NCI-H2171 (cell line): ENCODE measurements around the gene BBX.
"Not testable (repeated sequence)": the region's sequence is repeated elsewhere in the genome, so short reads cannot be mapped to it uniquely, and the experiment has no call there.

Source experiments
- DNase-seq: peaks from one replicate; lab custom pipeline; 2025; lab: John Stamatoyannopoulos, UW

Gene BBX

DNA sequence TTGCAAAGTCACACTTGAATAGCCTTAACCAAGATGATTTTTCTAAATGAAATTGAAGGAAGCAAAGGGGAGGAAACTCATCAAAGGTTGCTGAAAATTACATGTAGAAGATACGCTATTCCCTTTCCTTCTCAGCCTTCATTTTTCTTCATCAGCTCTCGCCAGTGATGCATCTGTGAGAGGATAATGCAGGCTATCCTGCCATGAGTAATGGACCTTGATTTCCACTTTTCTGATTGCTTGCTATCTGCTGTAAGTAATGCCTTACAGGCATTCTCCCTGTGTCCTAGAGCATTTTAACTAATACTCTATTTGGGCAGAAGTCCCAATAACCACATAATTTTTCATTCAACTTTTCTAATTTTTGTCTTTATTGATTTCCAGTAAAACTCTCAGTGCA, 162.6 kb downstream of the BBX start:
- no peak for DNase-seq

GRCh38 chr3:107687056-107687581, 164.4 kb downstream of the BBX start:
- no peak for DNase-seq

DNA sequence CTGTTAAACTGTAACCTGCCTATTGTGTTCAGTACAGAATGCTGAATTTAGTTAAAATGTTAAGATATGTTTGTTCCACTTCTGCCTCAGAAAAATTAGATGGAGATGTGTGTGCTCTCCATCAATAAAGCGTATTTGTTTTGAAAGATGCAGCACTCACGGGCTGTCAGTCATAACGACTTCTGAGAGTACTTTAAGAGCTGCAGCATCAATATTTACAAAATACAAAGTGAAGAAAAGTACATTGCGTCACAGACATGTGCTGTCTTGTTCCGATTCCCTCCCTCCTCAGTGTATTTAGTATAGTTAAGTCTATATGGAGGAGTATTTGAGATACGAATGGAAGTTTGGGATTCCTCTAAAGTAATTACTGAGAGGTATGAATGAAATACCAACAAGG, 166.6 kb downstream of the BBX start:
- no peak for DNase-seq

GRCh38 chr3:107690522-107691138, 167.9 kb downstream of the BBX start:
- peak; percentile 65 for DNase-seq

GRCh38 chr3:107691984-107692383, 169.2 kb downstream of the BBX start:
- not testable (repeated sequence) for DNase-seq

DNA sequence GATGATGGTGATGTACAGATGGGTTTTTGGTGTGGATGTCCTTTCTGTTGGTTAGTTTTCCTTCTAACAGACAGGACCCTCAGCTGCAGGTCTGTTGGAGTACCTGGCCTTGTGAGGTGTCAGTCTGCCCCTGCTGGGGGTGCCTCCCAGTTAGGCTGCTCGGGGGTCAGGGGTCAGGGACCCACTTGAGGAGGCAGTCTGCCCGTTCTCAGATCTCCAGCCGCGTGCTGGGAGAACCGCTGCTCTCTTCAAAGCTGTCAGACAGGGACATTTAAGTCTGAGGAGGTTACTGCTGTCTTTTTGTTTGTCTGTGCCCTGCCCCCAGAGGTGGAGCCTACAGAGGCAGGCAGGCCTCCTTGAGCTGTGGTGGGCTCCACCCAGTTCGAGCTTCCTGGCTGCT, 174.6 kb downstream of the BBX start:
- not testable (repeated sequence) for DNase-seq

DNA sequence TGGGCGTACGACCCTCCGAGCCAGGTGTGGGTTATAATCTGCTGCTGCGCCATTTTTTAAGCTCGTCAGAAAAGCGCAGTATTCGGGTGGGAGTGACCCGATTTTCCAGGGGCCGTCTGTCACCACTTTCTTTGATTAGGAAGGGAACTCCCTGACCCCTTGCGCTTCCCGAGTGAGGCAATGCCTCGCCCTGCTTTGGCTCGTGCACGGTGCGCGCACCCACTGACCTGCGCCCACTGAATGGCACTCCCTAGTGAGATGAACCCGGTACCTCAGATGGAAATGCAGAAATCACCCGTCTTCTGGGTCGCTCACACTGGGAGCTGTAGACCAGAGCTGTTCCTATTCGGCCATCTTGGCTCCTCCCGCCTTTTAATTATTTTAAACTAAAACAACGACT, 175.1 kb downstream of the BBX start:
- peak; percentile 12 for DNase-seq

GRCh38 chr3:107699682-107700081, 176.9 kb downstream of the BBX start:
- no peak for DNase-seq

GRCh38 chr3:107701299-107701698, 178.5 kb downstream of the BBX start:
- DNase-seq, result no peak

DNA sequence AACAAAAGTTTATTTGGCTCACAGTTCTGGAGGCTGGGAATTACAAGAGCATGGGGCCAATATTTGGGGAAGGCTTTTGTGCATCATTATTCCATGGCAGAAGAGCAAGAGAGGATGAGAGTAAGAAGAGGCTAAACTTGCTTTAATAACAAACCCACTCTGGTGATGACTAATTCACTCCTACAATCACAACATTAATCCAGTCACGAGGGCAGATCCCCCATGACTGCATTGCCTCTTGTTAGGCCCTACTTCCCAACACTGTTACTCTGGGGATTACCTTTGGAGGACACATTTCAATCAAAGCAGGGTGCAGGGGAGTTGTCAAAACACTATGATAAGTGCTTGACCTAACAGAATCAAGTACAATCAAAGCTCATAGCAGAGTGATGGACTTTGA, 181.7 kb downstream of the BBX start:
- DNase-seq, result no peak

GRCh38 chr3:107705046-107705445, 182.3 kb downstream of the BBX start:
- DNase-seq, result no peak

GRCh38 chr3:107710851-107711250, 188.1 kb downstream of the BBX start:
- DNase-seq, result no peak

DNA sequence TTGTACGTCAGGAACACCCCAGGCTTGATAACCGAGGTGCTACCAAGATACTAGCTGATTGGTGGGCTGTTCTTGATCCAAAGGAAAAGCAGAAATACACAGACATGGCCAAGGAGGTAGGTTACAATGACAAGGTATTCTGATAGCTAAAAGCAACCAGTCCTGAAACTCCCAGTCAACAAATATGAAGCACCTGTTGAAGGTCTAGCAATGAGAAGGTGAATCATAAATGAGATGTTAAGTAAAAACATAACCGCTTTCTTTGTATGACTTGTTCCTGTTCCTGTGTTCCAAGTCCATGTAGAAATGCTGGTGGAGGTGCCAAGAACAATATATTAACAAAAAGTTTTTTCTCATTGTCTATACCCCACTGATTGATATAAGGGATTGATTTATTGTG, 194.0 kb downstream of the BBX start:
- no peak for DNase-seq

GRCh38 chr3:107718547-107718946, 195.8 kb downstream of the BBX start:
- no peak for DNase-seq

- DNase-seq, result no peak
These were observed 204.3 kb downstream of the BBX start for GRCh38 chr3:107727102-107727501.

DNA sequence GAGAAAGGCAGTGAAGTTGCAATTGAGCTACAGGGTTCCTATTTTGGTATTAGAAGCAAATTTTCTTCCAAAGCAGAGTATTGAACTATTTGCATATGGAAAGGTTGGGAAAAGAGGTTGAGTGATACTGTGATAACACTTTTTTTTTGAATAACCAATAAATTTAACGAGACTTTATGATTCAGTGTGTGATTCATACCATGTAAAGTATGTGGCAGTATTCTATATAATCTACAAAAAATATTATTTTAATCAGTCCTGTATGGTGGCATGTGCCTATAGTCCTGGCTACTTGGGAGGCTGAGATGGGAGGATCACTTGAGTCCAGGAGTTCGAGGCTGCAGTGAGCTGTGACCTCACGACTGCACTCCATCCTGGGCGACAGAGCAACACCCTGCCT, 206.9 kb downstream of the BBX start:
- DNase-seq, result no peak

DNA sequence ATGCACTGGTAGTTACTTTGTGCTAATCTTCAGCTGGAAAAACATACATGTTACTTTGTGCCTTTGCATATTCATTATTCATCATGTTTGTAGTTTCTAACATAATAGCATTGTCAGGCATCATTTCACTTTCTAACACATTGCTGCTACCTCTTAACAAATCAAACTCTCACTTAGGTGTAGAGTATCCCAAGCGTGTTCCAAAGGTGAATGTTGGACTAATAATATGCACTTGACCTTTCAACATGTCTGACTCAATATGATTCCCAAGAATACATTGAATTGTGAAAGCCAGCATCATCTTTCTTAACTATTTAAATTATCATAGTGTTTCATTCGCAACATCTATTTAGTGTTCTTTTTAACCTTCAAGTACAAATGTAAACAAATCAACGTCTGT, 211.6 kb downstream of the BBX start:
- DNase-seq, result no peak

GRCh38 chr3:107737914-107738313, 215.2 kb downstream of the BBX start:
- no peak for DNase-seq

- no peak for DNase-seq
These were observed 215.9 kb downstream of the BBX start for GRCh38 chr3:107738486-107739183.

GRCh38 chr3:107739227-107739626, 216.5 kb downstream of the BBX start:
- no peak for DNase-seq

GRCh38 chr3:107740992-107741896, 218.5 kb downstream of the BBX start:
- peak; percentile 37 for DNase-seq

GRCh38 chr3:107745354-107745753, 222.6 kb downstream of the BBX start:
- DNase-seq, result peak; percentile 85
